ENCODE data around the gene RC3H1. TPM values are rescaled to one million over a fixed set of nuclear protein-coding genes. Genes with fewer than 3 reads are reported as not detected.
"Not testable (repeated sequence)": the region's sequence is repeated elsewhere in the genome, so short reads cannot be mapped to it uniquely, and the experiment has no call there.

Gene RC3H1
- total RNA-seq, 2 experiments from 2014 or later, result 38.0 to 40.4 TPM

GRCh38 chr1:174049514-174049913 lies 27.4 kb upstream of the RC3H1 start:
- Histone ChIP-seq H3K4me1 (ENCODE audit: insufficient read depth, low read length) (no peaks in the 10 kb centered on the region), H3K36me3 (ENCODE audit: insufficient read depth, low read length) (no peaks in the 10 kb centered on the region), H3K4me3 (ENCODE audit: low read length) (no peak overlapping the region), H3K27me3 (ENCODE audit: control insufficient read depth in 1 of 2, insufficient read depth in 2 of 2, low read length in 2 of 2) (no peaks in the 10 kb centered on the region), H3K27ac (ENCODE audit: low read depth in 1 of 2, low read length in 2 of 2) (no peak overlapping the region), H3K9me3 (ENCODE audit: control insufficient read depth in 1 of 2, insufficient read depth in 1 of 2, low read length in 2 of 2) (no peaks in the 10 kb centered on the region)
- Mint-ChIP-seq H3K36me3 (ENCODE audit: low read depth) (no peaks in the 10 kb centered on the region), H3K9me3 (no peaks in the 10 kb centered on the region), H3K27ac (no peak overlapping the region), H3K4me3 (no peak overlapping the region), H3K27me3 (no peaks in the 10 kb centered on the region), H3K4me1 (ENCODE audit: low read depth) (peaks cover 3% of the 10 kb centered on the region)
- CTCF ChIA-PET, result interaction anchor here (0.6 kb wide), 1 partner anchor 23 kb away, joined by 3 read pairs; no protein-coding TSS in a partner anchor
- no peak for DNase-seq
- POLR2A ChIA-PET, result no interaction called here
- intact Hi-C loops (cut with DNase I, micrococcal nuclease), result no loop called here
- TF ChIP-seq CTCF (IDR thresholded peaks at IDR 0.05), result no peak
- ATAC-seq (ENCODE audit: poor library complexity), result no peak

GRCh38 chr1:174044418-174045222 lies 22.5 kb upstream of the RC3H1 start:
- Mint-ChIP-seq H3K9me3 (no peaks in the 10 kb centered on the region), H3K36me3 (ENCODE audit: low read depth) (no peaks in the 10 kb centered on the region), H3K4me1 (ENCODE audit: low read depth) (peaks cover 5% of the 10 kb centered on the region), H3K27ac (no peak overlapping the region), H3K27me3 (no peaks in the 10 kb centered on the region), H3K4me3 (no peak overlapping the region)
- DNase-seq (no peak), ATAC-seq (ENCODE audit: poor library complexity) (no peak)
- Histone ChIP-seq H3K4me3 (ENCODE audit: low read length) (no peak overlapping the region), H3K9me3 (ENCODE audit: control insufficient read depth in 1 of 2, insufficient read depth in 1 of 2, low read length in 2 of 2) (no peaks in the 10 kb centered on the region), H3K27ac (ENCODE audit: low read depth in 1 of 2, low read length in 2 of 2) (no peak overlapping the region), H3K27me3 (ENCODE audit: control insufficient read depth in 1 of 2, insufficient read depth in 2 of 2, low read length in 2 of 2) (no peaks in the 10 kb centered on the region), H3K4me1 (ENCODE audit: insufficient read depth, low read length) (no peaks in the 10 kb centered on the region), H3K36me3 (ENCODE audit: insufficient read depth, low read length) (no peaks in the 10 kb centered on the region)
- ChIA-PET POLR2A (interaction anchor here (0.7 kb wide), 2 partner anchors 9 to 22 kb away, joined by 3 read pairs; partner anchors contain the start of gene RC3H1), CTCF (interaction anchor here (0.7 kb wide), 1 partner anchor 754 kb away, joined by 3 read pairs; no protein-coding TSS in a partner anchor)
- TF ChIP-seq CTCF (IDR thresholded peaks at IDR 0.05), result no peak
- intact Hi-C loops (cut with DNase I, micrococcal nuclease), result no loop called here

DNA sequence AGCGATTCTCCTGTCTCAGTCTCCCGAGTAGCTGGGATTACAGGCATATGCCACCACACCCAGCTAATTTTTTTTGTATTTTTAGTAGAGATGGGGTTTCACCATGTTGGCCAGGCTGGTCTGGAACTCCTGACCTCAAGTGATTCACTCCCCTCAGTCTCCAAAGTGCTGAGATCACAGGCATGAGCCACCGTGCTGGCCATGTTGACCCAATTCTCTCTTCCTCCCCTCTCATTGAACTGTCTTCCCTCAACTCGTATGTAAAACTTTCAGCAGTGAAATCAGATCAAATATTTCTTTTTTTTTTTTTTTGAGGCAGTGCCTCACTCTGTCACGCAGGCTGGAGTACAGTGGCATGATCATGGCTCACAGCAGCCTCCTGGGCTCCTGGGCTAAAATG lies 20.4 kb upstream of the RC3H1 start:
- H3K27ac Mint-ChIP-seq; H3K27ac ChIP-seq (ENCODE audit: low read depth in 1 of 2, low read length in 2 of 2); CTCF ChIA-PET; intact Hi-C loops (cut with DNase I, micrococcal nuclease); H3K9me3 Mint-ChIP-seq; H3K36me3 ChIP-seq (ENCODE audit: insufficient read depth, low read length); H3K4me1 Mint-ChIP-seq (ENCODE audit: low read depth); H3K27me3 Mint-ChIP-seq; DNase-seq; H3K36me3 Mint-ChIP-seq (ENCODE audit: low read depth); H3K4me3 ChIP-seq (ENCODE audit: low read length); ATAC-seq (ENCODE audit: poor library complexity); H3K4me1 ChIP-seq (ENCODE audit: insufficient read depth, low read length); POLR2A ChIA-PET; H3K4me3 Mint-ChIP-seq; H3K27me3 ChIP-seq (ENCODE audit: control insufficient read depth in 1 of 2, insufficient read depth in 2 of 2, low read length in 2 of 2); H3K9me3 ChIP-seq (ENCODE audit: control insufficient read depth in 1 of 2, insufficient read depth in 1 of 2, low read length in 2 of 2): not testable (repeated sequence)

DNA sequence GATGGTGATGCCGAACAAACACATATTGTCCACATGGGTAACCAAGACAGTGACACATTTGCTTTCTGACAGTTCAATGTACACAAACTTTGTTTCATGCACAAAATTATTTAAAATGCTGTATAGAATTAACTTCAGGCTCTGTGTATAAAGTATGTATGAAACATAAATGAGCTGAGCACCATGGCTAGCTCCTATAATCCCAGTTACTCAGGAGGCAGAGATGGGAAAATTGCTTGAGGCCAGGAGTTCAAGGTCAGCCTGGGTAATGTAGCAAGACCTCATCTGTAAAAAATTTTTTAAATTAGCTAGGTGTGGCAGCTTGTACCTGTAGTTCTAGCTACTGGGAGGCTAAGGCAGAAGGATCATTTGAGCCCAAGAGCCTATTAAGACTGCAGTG lies 19.2 kb upstream of the RC3H1 start:
- H3K27ac Mint-ChIP-seq, result no peak overlapping the region
- H3K4me3 ChIP-seq (ENCODE audit: low read length), result no peak overlapping the region
- no peaks in the 10 kb centered on the region for H3K27me3 Mint-ChIP-seq
- no peaks in the 10 kb centered on the region for H3K9me3 ChIP-seq (ENCODE audit: control insufficient read depth in 1 of 2, insufficient read depth in 1 of 2, low read length in 2 of 2)
- H3K27me3 ChIP-seq (ENCODE audit: control insufficient read depth in 1 of 2, insufficient read depth in 2 of 2, low read length in 2 of 2), result no peaks in the 10 kb centered on the region
- DNase-seq, result no peak
- ChIA-PET CTCF (no interaction called here), POLR2A (no interaction called here)
- H3K36me3 ChIP-seq (ENCODE audit: insufficient read depth, low read length), result no peaks in the 10 kb centered on the region
- H3K36me3 Mint-ChIP-seq (ENCODE audit: low read depth), result no peaks in the 10 kb centered on the region
- no peak for ATAC-seq (ENCODE audit: poor library complexity)
- H3K9me3 Mint-ChIP-seq, result no peaks in the 10 kb centered on the region
- no peaks in the 10 kb centered on the region for H3K4me1 ChIP-seq (ENCODE audit: insufficient read depth, low read length)
- no peak for TF ChIP-seq CTCF (IDR thresholded peaks at IDR 0.05)
- no peak overlapping the region for H3K4me3 Mint-ChIP-seq
- peaks cover 5% of the 10 kb centered on the region for H3K4me1 Mint-ChIP-seq (ENCODE audit: low read depth)
- intact Hi-C loops (cut with DNase I, micrococcal nuclease), result no loop called here
- H3K27ac ChIP-seq (ENCODE audit: low read depth in 1 of 2, low read length in 2 of 2), result no peak overlapping the region
